Measurements from ENCODE around the gene LHFPL3. TPM values are rescaled to one million over a fixed set of nuclear protein-coding genes. Genes with fewer than 3 reads are reported as not detected.
A peak's percentile ranks its signal among the peaks of the same experiment; 100 is the strongest.
"Not testable (repeated sequence)": the region's sequence is repeated elsewhere in the genome, so short reads cannot be mapped to it uniquely, and the experiment has no call there.

LHFPL3 gene
- not detected in 2 replicates for total RNA-seq (2021)
- long read RNA-seq, result 0 reads

- peak; percentile 58 for DNase-seq
- Histone ChIP-seq H4K5ac (ENCODE audit: insufficient read length, low read depth, low read length) (no peak within 1 kb of the TSS), H4K91ac (ENCODE audit: insufficient read length, low read depth, low read length) (no peak within 1 kb of the TSS), H3K23ac (ENCODE audit: insufficient read length, low read depth, low read length) (no peak within 1 kb of the TSS), H3K9ac (ENCODE audit: extremely low read depth, insufficient read length, low read length) (peak within 1 kb of the TSS; percentile 10), H2AFZ (ENCODE audit: low read length) (peak within 1 kb of the TSS; percentile 49), H3K4me2 (ENCODE audit: insufficient read depth, insufficient read length, low read length) (peak within 1 kb of the TSS; percentile 71), H2AK5ac (ENCODE audit: insufficient read length, low read length) (no peak within 1 kb of the TSS), H2BK120ac (ENCODE audit: low read depth, low read length, poor library complexity, severe bottlenecking) (no peak within 1 kb of the TSS), H3K18ac (ENCODE audit: insufficient read length, low read depth, low read length) (no peak within 1 kb of the TSS), H2BK5ac (ENCODE audit: insufficient read length, low read length) (no peak within 1 kb of the TSS), H3K27me3 (ENCODE audit: insufficient read depth, low read length) (peaks cover 38% of the 10 kb centered on the region), H3K56ac (ENCODE audit: insufficient read length, low read depth, low read length) (no peak within 1 kb of the TSS), H3K14ac (ENCODE audit: insufficient read depth, low read length) (peak within 1 kb of the TSS; percentile 62; the same call in 1 of the 2 replicates), H4K8ac (replicated peaks; ENCODE audit: insufficient read length, low read depth, low read length) (no peak within 1 kb of the TSS), H3K4ac (ENCODE audit: low read depth, low read length) (no peak within 1 kb of the TSS), H3K4me1 (ENCODE audit: insufficient read depth, low read length) (no peaks in the 10 kb centered on the region), H3K79me1 (ENCODE audit: insufficient read depth, low read depth, low read length, poor library complexity, severe bottlenecking) (no peaks in the 10 kb centered on the region), H3T11ph (ENCODE audit: low read length) (no peak within 1 kb of the TSS), H3K9me3 (ENCODE audit: control insufficient read depth, low read depth, low read length) (no peaks in the 10 kb centered on the region), H2BK12ac (ENCODE audit: insufficient read length, low read depth, low read length) (no peak within 1 kb of the TSS), H2BK15ac (ENCODE audit: low read depth, low read length) (no peak within 1 kb of the TSS), H3K27ac (ENCODE audit: insufficient read length, low read depth, low read length) (no peak within 1 kb of the TSS), H4K20me1 (ENCODE audit: control insufficient read depth, insufficient read depth, insufficient read length) (no peaks in the 10 kb centered on the region), H3K23me2 (ENCODE audit: insufficient read length, low read depth, low read length, poor library complexity, severe bottlenecking) (peaks cover 12% of the 10 kb centered on the region), H2BK20ac (ENCODE audit: low read depth, low read length, poor library complexity, severe bottlenecking) (no peak within 1 kb of the TSS), H3K79me2 (ENCODE audit: insufficient read depth, low read length) (no peaks in the 10 kb centered on the region)
- peaks cover 75% of the 10 kb centered on the region for H3K27me3 Mint-ChIP-seq (ENCODE audit: low read depth)
- H3K36me3 Mint-ChIP-seq (ENCODE audit: insufficient read depth in 1 of 3, low read depth in 3 of 3), result no peaks in the 10 kb centered on the region; a peak in 1 of 7 replicates
- no peak within 1 kb of the TSS for H3K27ac Mint-ChIP-seq
- TF ChIP-seq, protein P1, sequence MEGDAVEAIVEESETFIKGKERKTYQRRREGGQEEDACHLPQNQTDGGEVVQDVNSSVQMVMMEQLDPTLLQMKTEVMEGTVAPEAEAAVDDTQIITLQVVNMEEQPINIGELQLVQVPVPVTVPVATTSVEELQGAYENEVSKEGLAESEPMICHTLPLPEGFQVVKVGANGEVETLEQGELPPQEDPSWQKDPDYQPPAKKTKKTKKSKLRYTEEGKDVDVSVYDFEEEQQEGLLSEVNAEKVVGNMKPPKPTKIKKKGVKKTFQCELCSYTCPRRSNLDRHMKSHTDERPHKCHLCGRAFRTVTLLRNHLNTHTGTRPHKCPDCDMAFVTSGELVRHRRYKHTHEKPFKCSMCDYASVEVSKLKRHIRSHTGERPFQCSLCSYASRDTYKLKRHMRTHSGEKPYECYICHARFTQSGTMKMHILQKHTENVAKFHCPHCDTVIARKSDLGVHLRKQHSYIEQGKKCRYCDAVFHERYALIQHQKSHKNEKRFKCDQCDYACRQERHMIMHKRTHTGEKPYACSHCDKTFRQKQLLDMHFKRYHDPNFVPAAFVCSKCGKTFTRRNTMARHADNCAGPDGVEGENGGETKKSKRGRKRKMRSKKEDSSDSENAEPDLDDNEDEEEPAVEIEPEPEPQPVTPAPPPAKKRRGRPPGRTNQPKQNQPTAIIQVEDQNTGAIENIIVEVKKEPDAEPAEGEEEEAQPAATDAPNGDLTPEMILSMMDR (conservative IDR thresholded peaks at IDR 0.05), result no peak
- H3K4me3 Mint-ChIP-seq, result peak within 1 kb of the TSS; percentile 53 to 80
- H3K9me3 Mint-ChIP-seq, result no peaks in the 10 kb centered on the region; a peak in 1 of 5 replicates
- peaks cover 4 to 12% of the 10 kb centered on the region in 2 experiments; a peak in 3 of 4 replicates for H3K4me1 Mint-ChIP-seq
- WGBS (ENCODE audit: extremely low coverage, insufficient read length, low lambda C conversion rate), result no CpG with 5 or more reads among the region's 62 CpGs
Measured at GRCh38 chr7:104328296-104328969, at the start of gene LHFPL3. Gene LHFPL3 (plus strand): TSS chr7:104328603.

- H4K20me1 ChIP-seq (ENCODE audit: control insufficient read depth, insufficient read depth, insufficient read length); H3K4me1 ChIP-seq (ENCODE audit: insufficient read depth, low read length); H3K79me2 ChIP-seq (ENCODE audit: insufficient read depth, low read length); H3K4me3 Mint-ChIP-seq; H2BK5ac ChIP-seq (ENCODE audit: insufficient read length, low read length); H3K56ac ChIP-seq (ENCODE audit: insufficient read length, low read depth, low read length); H3K4ac ChIP-seq (ENCODE audit: low read depth, low read length); H2AK5ac ChIP-seq (ENCODE audit: insufficient read length, low read length); H3K4me1 Mint-ChIP-seq; H4K5ac ChIP-seq (ENCODE audit: insufficient read length, low read depth, low read length); H3K14ac ChIP-seq (ENCODE audit: insufficient read depth, low read length); H3K27ac ChIP-seq (ENCODE audit: insufficient read length, low read depth, low read length); H3K27me3 Mint-ChIP-seq (ENCODE audit: low read depth); H2BK12ac ChIP-seq (ENCODE audit: insufficient read length, low read depth, low read length); H2BK120ac ChIP-seq (ENCODE audit: low read depth, low read length, poor library complexity, severe bottlenecking); H3K4me2 ChIP-seq (ENCODE audit: insufficient read depth, insufficient read length, low read length); H3K23me2 ChIP-seq (ENCODE audit: insufficient read length, low read depth, low read length, poor library complexity, severe bottlenecking); H3T11ph ChIP-seq (ENCODE audit: low read length); H3K9me3 ChIP-seq (ENCODE audit: control insufficient read depth, low read depth, low read length); H4K8ac ChIP-seq (replicated peaks; ENCODE audit: insufficient read length, low read depth, low read length); H3K23ac ChIP-seq (ENCODE audit: insufficient read length, low read depth, low read length); H3K36me3 Mint-ChIP-seq (ENCODE audit: insufficient read depth in 1 of 3, low read depth in 3 of 3); H3K18ac ChIP-seq (ENCODE audit: insufficient read length, low read depth, low read length); H3K27me3 ChIP-seq (ENCODE audit: insufficient read depth, low read length); H3K9ac ChIP-seq (ENCODE audit: extremely low read depth, insufficient read length, low read length); DNase-seq; H2BK15ac ChIP-seq (ENCODE audit: low read depth, low read length); H3K27ac Mint-ChIP-seq; H3K79me1 ChIP-seq (ENCODE audit: insufficient read depth, low read depth, low read length, poor library complexity, severe bottlenecking); H2AFZ ChIP-seq (ENCODE audit: low read length); H2BK20ac ChIP-seq (ENCODE audit: low read depth, low read length, poor library complexity, severe bottlenecking); H4K91ac ChIP-seq (ENCODE audit: insufficient read length, low read depth, low read length): not testable (repeated sequence)
- peaks cover 21 to 33% of the 10 kb centered on the region in 2 experiments for H3K9me3 Mint-ChIP-seq
- no CpG with 5 or more reads among the region's 2 CpGs for WGBS (ENCODE audit: extremely low coverage, insufficient read length, low lambda C conversion rate)
Measured at GRCh38 chr7:104281685-104282084, 46.7 kb upstream of the LHFPL3 start.
